Caco-2 (cell line): ENCODE results near the gene TMX1. TPM values are rescaled to one million over a fixed set of nuclear protein-coding genes. Genes with fewer than 3 reads are reported as not detected.

ENCODE experiments used
- BruUV-seq: library from RNA; stranded (reverse); fragments of 400-500 nt; replicated peaks from 2 replicates; lab custom pipeline; 2021; lab: Mats Ljungman, UMichigan
- CTCF ChIA-PET: fragments of 300-600 bp; sonication (Branson Sonifier 250); formaldehyde crosslinking; loops from one replicate; lab custom pipeline; 2022; ENCODE audit warnings: antibody characterized with exemption; lab: Charles Lee
- POLR2A ChIA-PET: fragments of 300-600 bp; sonication (Branson Sonifier 250); formaldehyde crosslinking; loops from one replicate; lab custom pipeline; 2022; ENCODE audit warnings: antibody characterized with exemption; lab: Charles Lee
- DNase-seq, 2 experiments: peaks; one replicate each; pipeline versions ENCODE4 v3.0.0 to v3.0.0-alpha.2; 2020 to 2022
- H3K27me3 ChIP-seq: replicated peaks from 2 replicates; pipeline ENCODE4 v1.6.0; 2011; ENCODE audit warnings: low read length; ENCODE audit not compliant: control insufficient read depth, insufficient read depth
- H3K36me3 ChIP-seq: 2 replicates; pipeline ENCODE4 v1.5.1; 2011; ENCODE audit warnings: low read length; ENCODE audit not compliant: control insufficient read depth, insufficient read depth
- H3K4me1 ChIP-seq: fragments of 250-450 bp; sonication (Bioruptor Pico); 2 replicates; pipeline ENCODE4 v1.5.1; 2020; ENCODE audit warnings: mild to moderate bottlenecking
- H3K4me3 ChIP-seq: 2 replicates; pipeline ENCODE4 v1.5.1; 2011; ENCODE audit warnings: low read depth, mild to moderate bottlenecking, control low read depth, low read length
- H3K9me3 ChIP-seq: fragments of 250-450 bp; sonication (Bioruptor Pico); 2 replicates; pipeline ENCODE4 v1.5.1; 2020; ENCODE audit warnings: mild to moderate bottlenecking, moderate library complexity
- H3K27ac Mint-ChIP-seq: one replicate; pipeline ENCODE4 v1.8.0; 2022; ENCODE audit warnings: mixed read lengths; ENCODE audit not compliant: unreplicated experiment
- H3K27me3 Mint-ChIP-seq: one replicate; pipeline ENCODE4 v1.8.0; 2022; ENCODE audit warnings: mixed read lengths; ENCODE audit not compliant: insufficient read depth, unreplicated experiment
- H3K36me3 Mint-ChIP-seq: one replicate; pipeline ENCODE4 v1.8.0; 2022; ENCODE audit warnings: mild to moderate bottlenecking, mixed read lengths; ENCODE audit not compliant: insufficient read depth, unreplicated experiment
- H3K4me1 Mint-ChIP-seq: one replicate; pipeline ENCODE4 v1.8.0; 2022; ENCODE audit warnings: low read depth, mixed read lengths; ENCODE audit not compliant: unreplicated experiment
- H3K4me3 Mint-ChIP-seq: one replicate; pipeline ENCODE4 v1.8.0; 2022; ENCODE audit warnings: mild to moderate bottlenecking, moderate library complexity, mixed read lengths; ENCODE audit not compliant: unreplicated experiment
- H3K9me3 Mint-ChIP-seq: one replicate; pipeline ENCODE4 v1.8.0; 2022; ENCODE audit warnings: mixed read lengths; ENCODE audit not compliant: unreplicated experiment
- intact Hi-C: fragments of 100-400 bp; cut with micrococcal nuclease; formaldehyde crosslinking; loops from one replicate; pipeline ENCODE4 v1.10.0; 2022; ENCODE audit not compliant: unreplicated experiment
- total RNA-seq: library from RNA; stranded (reverse); gene quantifications from 2 replicates; pipeline ENCODE4 v1.2.3, GENCODE V29; 2022
- TF ChIP-seq, protein P1 (sequence below), 2 experiments: fragments of 200-600 bp in 1 of 2; IDR thresholded peaks; 1 replicate in 1 of 2; 2 replicates in 1 of 2; pipeline versions ENCODE4 v1.5.1 to v1.8.0; 2011 to 2022; ENCODE audit warnings: antibody characterized with exemption in 1 of 2, control low read depth in 1 of 2, inconsistent platforms in 1 of 2, low read depth in 1 of 2, low read length in 1 of 2, mild to moderate bottlenecking in 1 of 2, moderate library complexity in 1 of 2; ENCODE audit not compliant: insufficient read depth in 1 of 2, severe bottlenecking in 1 of 2, unreplicated experiment in 1 of 2

TMX1 gene
- total RNA-seq, 1 experiment from 2014 or later: 44.7 TPM

GRCh38 chr14:51258280-51258679 is 18.2 kb downstream of the TMX1 start:
- POLR2A ChIA-PET: no interaction called here

GRCh38 chr14:51258788-51259187 is 18.7 kb downstream of the TMX1 start:
- DNase-seq: no peak
- no peaks in the 10 kb centered on the region for H3K9me3 Mint-ChIP-seq
- CTCF ChIA-PET: no interaction called here
- H3K27ac Mint-ChIP-seq: no peak overlapping the region
- Histone ChIP-seq H3K9me3 (peaks cover 3% of the 10 kb centered on the region; the same call in 1 of the 2 replicates), H3K27me3 (no peaks in the 10 kb centered on the region), H3K4me1 (no peaks in the 10 kb centered on the region), H3K36me3 (no peaks in the 10 kb centered on the region), H3K4me3 (no peak overlapping the region)
- intact Hi-C loops: no loop called here
- no peak overlapping the region for H3K4me3 Mint-ChIP-seq
- H3K36me3 Mint-ChIP-seq: peaks cover 36% of the 10 kb centered on the region
- no TSS peak for BruUV-seq
- H3K27me3 Mint-ChIP-seq: no peaks in the 10 kb centered on the region
- H3K4me1 Mint-ChIP-seq: peaks cover 11% of the 10 kb centered on the region
- POLR2A ChIA-PET: no interaction called here
- TF ChIP-seq, protein P1, sequence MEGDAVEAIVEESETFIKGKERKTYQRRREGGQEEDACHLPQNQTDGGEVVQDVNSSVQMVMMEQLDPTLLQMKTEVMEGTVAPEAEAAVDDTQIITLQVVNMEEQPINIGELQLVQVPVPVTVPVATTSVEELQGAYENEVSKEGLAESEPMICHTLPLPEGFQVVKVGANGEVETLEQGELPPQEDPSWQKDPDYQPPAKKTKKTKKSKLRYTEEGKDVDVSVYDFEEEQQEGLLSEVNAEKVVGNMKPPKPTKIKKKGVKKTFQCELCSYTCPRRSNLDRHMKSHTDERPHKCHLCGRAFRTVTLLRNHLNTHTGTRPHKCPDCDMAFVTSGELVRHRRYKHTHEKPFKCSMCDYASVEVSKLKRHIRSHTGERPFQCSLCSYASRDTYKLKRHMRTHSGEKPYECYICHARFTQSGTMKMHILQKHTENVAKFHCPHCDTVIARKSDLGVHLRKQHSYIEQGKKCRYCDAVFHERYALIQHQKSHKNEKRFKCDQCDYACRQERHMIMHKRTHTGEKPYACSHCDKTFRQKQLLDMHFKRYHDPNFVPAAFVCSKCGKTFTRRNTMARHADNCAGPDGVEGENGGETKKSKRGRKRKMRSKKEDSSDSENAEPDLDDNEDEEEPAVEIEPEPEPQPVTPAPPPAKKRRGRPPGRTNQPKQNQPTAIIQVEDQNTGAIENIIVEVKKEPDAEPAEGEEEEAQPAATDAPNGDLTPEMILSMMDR (IDR thresholded peaks at IDR 0.05; ENCODE audit: insufficient read depth in 1 of 2, low read depth in 1 of 2, low read length in 1 of 2, severe bottlenecking in 1 of 2, unreplicated experiment in 1 of 2): no peak

More at GRCh38 chr14:51258280-51258679, 18.2 kb downstream of the TMX1 start:
- Histone ChIP-seq H3K4me3 (no peak overlapping the region), H3K4me1 (no peaks in the 10 kb centered on the region), H3K27me3 (no peaks in the 10 kb centered on the region), H3K36me3 (no peaks in the 10 kb centered on the region), H3K9me3 (peaks cover 3% of the 10 kb centered on the region; the same call in 1 of the 2 replicates)
- BruUV-seq: no TSS peak
- intact Hi-C loops: no loop called here
- Mint-ChIP-seq H3K4me3 (no peak overlapping the region), H3K4me1 (peaks cover 11% of the 10 kb centered on the region), H3K27me3 (no peaks in the 10 kb centered on the region), H3K27ac (no peak overlapping the region), H3K9me3 (no peaks in the 10 kb centered on the region), H3K36me3 (peaks cover 36% of the 10 kb centered on the region)
- CTCF ChIA-PET: no interaction called here
- TF ChIP-seq, protein P1 (IDR thresholded peaks at IDR 0.05; ENCODE audit: insufficient read depth in 1 of 2, low read depth in 1 of 2, low read length in 1 of 2, severe bottlenecking in 1 of 2, unreplicated experiment in 1 of 2): no peak
- no peak for DNase-seq

DNA sequence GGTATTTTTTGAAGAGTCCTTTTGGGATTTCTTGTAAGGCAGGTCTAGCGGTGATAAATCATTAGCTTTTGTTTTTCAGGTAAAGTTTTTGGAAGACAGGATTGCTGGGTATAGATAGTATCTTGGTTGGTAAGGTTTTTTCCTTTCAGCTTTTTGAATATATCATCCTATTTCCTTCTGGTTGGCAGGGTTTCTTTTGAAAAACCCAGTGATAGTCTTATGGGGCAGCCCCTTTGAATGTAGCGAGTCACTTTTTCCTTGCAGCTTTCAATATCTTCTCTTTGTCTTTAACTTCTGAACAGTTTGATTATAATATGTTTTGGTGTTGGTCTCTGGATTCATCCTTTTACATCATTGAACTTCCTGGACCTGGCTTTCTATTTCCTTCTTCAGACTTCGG is 20.2 kb downstream of the TMX1 start:
- H3K4me3 ChIP-seq: no peak overlapping the region
- H3K36me3 Mint-ChIP-seq: peaks cover 32% of the 10 kb centered on the region
- H3K9me3 ChIP-seq: peaks cover 3% of the 10 kb centered on the region; the same call in 1 of the 2 replicates
- intact Hi-C loops: no loop called here
- H3K4me1 Mint-ChIP-seq: peaks cover 11% of the 10 kb centered on the region
- H3K4me1 ChIP-seq: no peaks in the 10 kb centered on the region
- H3K27ac Mint-ChIP-seq: no peak overlapping the region
- no peaks in the 10 kb centered on the region for H3K27me3 Mint-ChIP-seq
- BruUV-seq: no TSS peak
- no peak for DNase-seq
- no peaks in the 10 kb centered on the region for H3K27me3 ChIP-seq
- TF ChIP-seq, protein P1 (IDR thresholded peaks at IDR 0.05; ENCODE audit: insufficient read depth in 1 of 2, low read depth in 1 of 2, low read length in 1 of 2, severe bottlenecking in 1 of 2, unreplicated experiment in 1 of 2): no peak
- H3K9me3 Mint-ChIP-seq: no peaks in the 10 kb centered on the region
- ChIA-PET POLR2A (no interaction called here), CTCF (no interaction called here)
- no peak overlapping the region for H3K4me3 Mint-ChIP-seq
- H3K36me3 ChIP-seq: no peaks in the 10 kb centered on the region
